Measurements from ENCODE around the gene AHCYL1.

The AHCYL1 gene

GRCh38 chr1:109984456-109985246 lies at the start of gene AHCYL1:
Gene AHCYL1, plus strand, starts transcription at chr1:109984765. Its CDS starts 288 bp downstream, at chr1:109985053.
- TF ChIP-seq GATA2 (IDR thresholded peaks at IDR 0.05; ENCODE audit: low read depth, low read length) (no peak), GATA3 (IDR thresholded peaks at IDR 0.05; ENCODE audit: low read depth, low read length) (no peak)

- TF ChIP-seq GATA3 (IDR thresholded peaks at IDR 0.05; ENCODE audit: low read depth, low read length) = no peak
- no peak for TF ChIP-seq GATA2 (IDR thresholded peaks at IDR 0.05; ENCODE audit: low read depth, low read length)
Measured at GRCh38 chr1:109935451-109935900, 49.1 kb upstream of the AHCYL1 start.

GRCh38 chr1:109937738-109938137 lies 46.8 kb upstream of the AHCYL1 start:
- TF ChIP-seq GATA2 (IDR thresholded peaks at IDR 0.05; ENCODE audit: low read depth, low read length) = no peak

GRCh38 chr1:109938556-109938955 lies 46.0 kb upstream of the AHCYL1 start:
- TF ChIP-seq GATA3 (IDR thresholded peaks at IDR 0.05; ENCODE audit: low read depth, low read length) (no peak), GATA2 (IDR thresholded peaks at IDR 0.05; ENCODE audit: low read depth, low read length) (no peak)

GRCh38 chr1:109942434-109942833 lies 42.1 kb upstream of the AHCYL1 start:
- TF ChIP-seq GATA2 (IDR thresholded peaks at IDR 0.05; ENCODE audit: low read depth, low read length) (no peak), GATA3 (IDR thresholded peaks at IDR 0.05; ENCODE audit: low read depth, low read length) (no peak)

GRCh38 chr1:109944541-109944940 lies 40.0 kb upstream of the AHCYL1 start:
- no peak for TF ChIP-seq GATA3 (IDR thresholded peaks at IDR 0.05; ENCODE audit: low read depth, low read length)
- no peak for TF ChIP-seq GATA2 (IDR thresholded peaks at IDR 0.05; ENCODE audit: low read depth, low read length)

GRCh38 chr1:109946511-109946910 lies 38.1 kb upstream of the AHCYL1 start:
- no peak for TF ChIP-seq GATA3 (IDR thresholded peaks at IDR 0.05; ENCODE audit: low read depth, low read length)
- no peak for TF ChIP-seq GATA2 (IDR thresholded peaks at IDR 0.05; ENCODE audit: low read depth, low read length)

GRCh38 chr1:109947582-109948284 lies 36.8 kb upstream of the AHCYL1 start:
- TF ChIP-seq GATA2 (IDR thresholded peaks at IDR 0.05; ENCODE audit: low read depth, low read length) (no peak), GATA3 (IDR thresholded peaks at IDR 0.05; ENCODE audit: low read depth, low read length) (no peak)

GRCh38 chr1:109948285-109948630 lies 36.3 kb upstream of the AHCYL1 start:
- no peak for TF ChIP-seq GATA3 (IDR thresholded peaks at IDR 0.05; ENCODE audit: low read depth, low read length)
- TF ChIP-seq GATA2 (IDR thresholded peaks at IDR 0.05; ENCODE audit: low read depth, low read length) = no peak

- TF ChIP-seq GATA3 (IDR thresholded peaks at IDR 0.05; ENCODE audit: low read depth, low read length) (no peak), GATA2 (IDR thresholded peaks at IDR 0.05; ENCODE audit: low read depth, low read length) (no peak)
Measured at GRCh38 chr1:109950038-109950437, 34.5 kb upstream of the AHCYL1 start.

- TF ChIP-seq GATA2 (IDR thresholded peaks at IDR 0.05; ENCODE audit: low read depth, low read length) = no peak
- TF ChIP-seq GATA3 (IDR thresholded peaks at IDR 0.05; ENCODE audit: low read depth, low read length) = no peak
Measured at GRCh38 chr1:109950509-109950908, 34.1 kb upstream of the AHCYL1 start.

- no peak for TF ChIP-seq GATA2 (IDR thresholded peaks at IDR 0.05; ENCODE audit: low read depth, low read length)
- no peak for TF ChIP-seq GATA3 (IDR thresholded peaks at IDR 0.05; ENCODE audit: low read depth, low read length)
Measured at GRCh38 chr1:109954041-109954512, 30.5 kb upstream of the AHCYL1 start.

- TF ChIP-seq GATA2 (IDR thresholded peaks at IDR 0.05; ENCODE audit: low read depth, low read length) = no peak
- TF ChIP-seq GATA3 (IDR thresholded peaks at IDR 0.05; ENCODE audit: low read depth, low read length) = no peak
Measured at GRCh38 chr1:109959632-109959973, 25.0 kb upstream of the AHCYL1 start.

- TF ChIP-seq GATA3 (IDR thresholded peaks at IDR 0.05; ENCODE audit: low read depth, low read length) (no peak), GATA2 (IDR thresholded peaks at IDR 0.05; ENCODE audit: low read depth, low read length) (no peak)
Measured at GRCh38 chr1:109959974-109960744, 24.4 kb upstream of the AHCYL1 start.
